Measurements from ENCODE around the gene LY6G6F. TPM values are rescaled to one million over a fixed set of nuclear protein-coding genes. Genes with fewer than 3 reads are reported as not detected.

LY6G6F gene
- total and polyA plus RNA-seq, 10 of the 15 experiments (the other 5 are each of a cell fraction or from before 2014, with no cell fraction given), result not detected

GRCh38 chr6:31702819-31703716 is 3.6 kb upstream of the LY6G6F start, which contains the start of gene ABHD16A (continued):
- TF ChIP-seq ZNF687 (IDR thresholded peaks at IDR 0.05) (0 out of 2 replicates have a peak, but pooled peaks have one; percentile 8), FOS (IDR thresholded peaks at IDR 0.05; ENCODE audit: borderline replicate concordance, extremely low read depth, insufficient read length) (no peak), CHD1 (IDR thresholded peaks at IDR 0.05; ENCODE audit: low read depth, low read length) (peak; percentile 96), ETV6 (conservative IDR thresholded peaks at IDR 0.05 in 1 of 2, IDR thresholded peaks at IDR 0.05 in 1 of 2; ENCODE audit: borderline replicate concordance in 1 of 2, low read depth in 1 of 2) (no peak), POLR2AphosphoS2 (IDR thresholded peaks at IDR 0.05; ENCODE audit: low read depth, low read length) (peak; percentile 77; the same call in 1 of the 2 replicates), IRF3 (IDR thresholded peaks at IDR 0.05) (no peak), SMARCA5 (IDR thresholded peaks at IDR 0.05) (no peak), SKIL (IDR thresholded peaks at IDR 0.05; ENCODE audit: low read depth, poor library complexity, severe bottlenecking) (peak; percentile 80), E2F4 (IDR thresholded peaks at IDR 0.05; ENCODE audit: low read depth, low read length) (no peak; the same call in 1 of the 2 replicates), NR2C1 (IDR thresholded peaks at IDR 0.05) (no peak), IKZF1 (conservative IDR thresholded peaks at IDR 0.05) (peak; percentile 60), MLLT1 (IDR thresholded peaks at IDR 0.05) (peak; percentile 96), HDAC6 (IDR thresholded peaks at IDR 0.05; ENCODE audit: unreplicated experiment) (no peak), EGR1 (IDR thresholded peaks at IDR 0.05; ENCODE audit: borderline replicate concordance in 1 of 2, low read depth in 2 of 2, low read length in 2 of 2) (0 out of 3 replicates have a peak, but pooled peaks of 1 of the 2 experiments have one; percentile 4), SPI1 (IDR thresholded peaks at IDR 0.05; ENCODE audit: borderline replicate concordance, insufficient read depth, low read depth, low read length) (no peak), SMAD5 (IDR thresholded peaks at IDR 0.05; ENCODE audit: low read depth) (no peak)

Measured in GM12878 (cell line).